GM18861 (cell line): ENCODE results near the gene GABARAPL2.
A peak's percentile ranks its signal among the peaks of the same experiment; 100 is the strongest.

Experiments
- ATAC-seq: cut with Tn5 transposase; IDR thresholded peaks from one replicate; pipeline ENCODE4 v1.9.1; 2021; ENCODE audit not compliant: unreplicated experiment

Gene GABARAPL2

DNA sequence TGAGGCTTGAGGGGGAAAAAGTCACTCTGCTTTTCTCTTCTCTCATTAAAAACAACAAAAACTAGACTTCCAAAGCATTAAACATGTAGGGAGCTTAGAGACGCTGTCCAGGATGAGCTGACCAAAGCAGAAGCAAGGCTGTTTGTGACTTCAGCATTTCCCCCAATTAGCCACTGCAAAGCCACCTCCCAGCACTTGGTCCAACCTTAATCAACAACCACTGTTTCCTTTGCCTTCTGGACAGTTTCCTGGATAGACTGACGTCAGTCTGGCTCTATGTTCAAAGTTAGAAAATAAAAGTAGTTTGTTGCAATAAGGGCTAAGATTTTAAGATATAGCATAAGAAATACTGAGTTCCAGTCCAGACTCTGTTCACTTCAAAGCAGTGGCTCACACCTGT is 13.2 kb upstream of the GABARAPL2 start:
- no peak for ATAC-seq

DNA sequence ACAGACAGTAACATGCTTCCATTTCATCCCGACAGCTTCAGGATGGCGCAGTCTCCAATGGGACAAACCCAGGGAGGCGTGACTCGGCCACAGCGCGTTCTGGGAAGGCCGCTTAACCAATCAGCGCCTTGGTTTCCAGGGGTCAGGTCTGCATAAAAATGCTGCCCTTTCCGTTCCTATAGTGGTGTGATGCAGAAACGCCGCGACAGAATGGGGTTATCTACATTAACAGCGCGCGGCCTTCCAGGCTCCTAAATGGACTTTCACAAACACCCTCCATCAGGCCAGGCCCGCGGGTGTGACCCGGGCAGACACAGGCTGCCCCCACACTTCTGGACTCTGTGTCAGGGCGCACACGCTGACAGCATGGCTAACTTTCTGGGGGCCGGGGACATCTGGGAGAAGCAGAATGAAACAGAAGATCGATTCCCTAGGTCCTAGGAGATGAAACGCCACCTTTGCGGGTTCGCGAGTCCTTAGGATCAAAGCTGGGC is 10.9 kb upstream of the GABARAPL2 start:
- ATAC-seq, result no peak

DNA sequence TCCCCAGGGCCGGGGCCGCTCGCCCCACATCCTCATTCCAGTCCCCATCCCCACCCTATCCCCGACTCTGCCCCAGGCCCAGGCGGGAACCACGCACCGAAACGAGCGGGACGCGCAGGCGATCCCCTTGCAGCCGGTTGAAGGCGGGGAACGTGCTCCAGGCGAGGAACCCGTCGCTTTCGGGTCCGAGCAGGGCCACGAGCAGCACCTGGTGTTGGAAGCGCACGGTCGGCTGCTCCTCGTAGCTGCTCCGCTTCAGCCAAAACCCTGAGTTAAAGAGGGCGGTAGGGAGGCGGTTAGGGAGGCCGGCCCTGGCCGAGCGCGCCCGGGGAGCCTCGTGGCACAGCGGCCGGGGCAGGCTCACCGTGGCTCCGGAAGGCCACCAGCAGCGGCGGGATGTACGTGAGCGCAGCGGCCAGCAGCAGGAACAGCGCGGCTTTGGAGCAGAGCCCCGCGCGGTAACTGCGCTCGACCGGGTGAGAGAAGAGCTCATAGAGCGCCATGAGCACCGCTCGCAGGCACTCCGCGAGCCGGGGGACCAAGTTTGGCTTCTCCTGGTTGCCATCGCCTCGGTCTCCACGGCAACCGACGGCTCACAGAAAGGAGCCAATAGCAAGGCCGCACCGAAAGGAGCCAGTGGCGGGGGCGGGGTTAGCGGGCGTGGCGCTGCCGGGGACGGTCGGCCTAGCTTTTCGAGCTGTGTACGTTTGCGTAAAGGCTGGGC is 10.3 kb upstream of the GABARAPL2 start, which contains the start of gene TMEM231:
Gene TMEM231 (minus strand): TSS at position 546 of the 724 bp plus-strand sequence. CDS start 43 bp downstream, at position 503.
- ATAC-seq, result peak; percentile 96

DNA sequence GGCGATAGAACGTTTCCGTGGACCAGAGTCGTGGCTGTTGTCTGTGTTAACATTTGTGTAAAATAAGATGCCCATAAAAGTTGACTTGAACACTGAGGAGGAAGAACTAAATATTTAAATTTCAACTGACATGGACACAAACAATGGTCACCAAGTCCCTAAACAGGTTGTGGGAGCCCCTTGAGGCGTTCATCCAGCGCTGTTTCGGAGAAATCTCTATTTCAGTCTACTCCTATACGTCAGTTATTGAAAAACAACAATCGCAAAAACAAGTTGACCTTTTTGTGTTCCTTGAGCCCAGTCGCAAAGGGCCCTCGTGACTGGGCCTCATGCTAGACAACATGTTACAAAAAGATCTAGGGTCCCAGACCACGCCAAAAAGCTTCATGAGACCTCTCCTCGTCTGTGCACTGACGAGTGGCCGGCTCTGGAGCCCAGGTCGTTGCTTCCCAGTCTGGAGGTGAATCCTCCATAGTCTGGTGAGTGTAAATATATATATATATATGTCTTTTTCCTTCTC is 9.7 kb upstream of the GABARAPL2 start:
- no peak for ATAC-seq

DNA sequence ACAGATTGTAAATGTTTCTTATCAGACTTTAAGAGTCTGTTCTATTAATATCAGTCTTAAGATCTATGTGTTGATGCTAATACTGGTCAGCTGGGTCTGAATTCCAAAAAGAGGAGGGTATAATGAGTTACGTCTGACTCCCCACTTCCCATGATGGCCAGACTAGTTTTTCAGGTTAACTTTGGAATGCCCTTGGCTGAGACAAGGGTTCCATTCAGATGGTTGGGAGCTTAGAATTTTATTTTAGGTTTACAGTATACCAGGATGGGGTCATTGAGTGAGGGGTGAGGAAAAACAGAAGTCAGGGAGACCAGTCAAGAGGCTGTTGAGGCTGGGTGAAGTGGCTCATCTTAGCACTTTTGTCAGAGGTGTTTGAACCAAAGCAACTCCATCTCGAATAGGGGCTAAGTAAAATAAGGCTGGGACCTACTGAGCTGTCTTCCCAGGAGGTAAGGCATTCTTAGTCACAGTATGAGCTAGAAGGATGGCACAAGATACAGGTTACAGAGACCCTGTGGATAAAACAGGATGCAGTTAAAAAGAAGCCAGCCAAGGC is 7.3 kb upstream of the GABARAPL2 start:
- ATAC-seq, result no peak

DNA sequence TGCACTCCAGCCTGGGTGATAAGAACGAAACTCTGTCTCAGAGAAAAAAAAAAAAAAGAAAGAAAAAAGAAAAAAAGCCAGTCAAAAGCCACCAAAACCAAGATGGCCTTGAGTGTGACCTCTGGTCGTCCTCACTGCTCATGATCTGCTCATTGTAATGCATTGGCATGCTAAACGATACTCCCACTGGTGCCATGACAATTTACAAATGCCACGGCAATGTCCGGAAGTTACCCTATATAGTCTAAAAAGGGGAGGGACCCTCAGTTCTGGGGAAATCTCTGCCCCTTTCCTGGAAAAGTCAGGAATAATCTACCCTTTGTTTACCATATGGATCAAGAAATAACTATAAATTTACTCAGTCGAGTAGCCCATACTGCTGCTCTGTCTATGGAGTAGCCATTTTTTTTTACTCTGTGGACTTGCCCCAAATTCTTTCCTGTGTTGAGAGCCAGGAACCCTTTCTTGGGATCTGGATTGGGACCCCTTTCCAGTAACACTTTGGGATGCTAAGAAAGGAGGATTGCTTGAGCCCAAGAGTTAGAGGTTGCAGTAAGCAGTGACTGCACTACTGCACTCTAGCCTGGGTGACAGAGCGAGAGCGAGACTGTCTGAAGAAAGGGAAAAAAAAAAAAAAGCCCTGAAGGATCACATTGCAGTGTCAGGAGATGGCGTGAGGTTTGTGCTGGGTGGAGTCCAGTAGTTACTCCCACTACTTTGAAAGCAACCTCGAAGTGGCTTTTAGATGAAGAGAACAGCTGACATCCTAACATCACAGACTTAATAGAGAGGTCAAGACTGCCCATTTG is 6.4 kb upstream of the GABARAPL2 start:
- no peak for ATAC-seq

DNA sequence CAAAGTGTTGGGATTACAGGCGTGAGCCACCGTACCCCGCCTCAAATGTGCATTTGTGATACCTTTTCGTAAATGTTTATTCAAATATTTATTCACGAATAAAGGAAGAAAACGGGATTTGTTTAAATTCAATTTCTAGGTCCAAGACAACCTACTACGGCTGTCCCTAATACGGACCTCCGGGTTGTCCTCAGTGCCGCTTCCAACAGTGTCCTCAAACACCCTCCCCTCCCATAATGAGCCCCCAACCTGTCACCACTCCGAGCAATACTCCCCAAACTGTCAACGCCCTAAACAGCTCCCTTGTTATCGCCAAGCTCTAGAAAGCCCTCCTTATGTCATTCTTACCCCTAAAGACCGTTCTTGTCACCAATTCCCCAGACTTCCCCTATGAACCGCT is 539 bp upstream of the GABARAPL2 start:
- ATAC-seq, result peak; percentile 4

DNA sequence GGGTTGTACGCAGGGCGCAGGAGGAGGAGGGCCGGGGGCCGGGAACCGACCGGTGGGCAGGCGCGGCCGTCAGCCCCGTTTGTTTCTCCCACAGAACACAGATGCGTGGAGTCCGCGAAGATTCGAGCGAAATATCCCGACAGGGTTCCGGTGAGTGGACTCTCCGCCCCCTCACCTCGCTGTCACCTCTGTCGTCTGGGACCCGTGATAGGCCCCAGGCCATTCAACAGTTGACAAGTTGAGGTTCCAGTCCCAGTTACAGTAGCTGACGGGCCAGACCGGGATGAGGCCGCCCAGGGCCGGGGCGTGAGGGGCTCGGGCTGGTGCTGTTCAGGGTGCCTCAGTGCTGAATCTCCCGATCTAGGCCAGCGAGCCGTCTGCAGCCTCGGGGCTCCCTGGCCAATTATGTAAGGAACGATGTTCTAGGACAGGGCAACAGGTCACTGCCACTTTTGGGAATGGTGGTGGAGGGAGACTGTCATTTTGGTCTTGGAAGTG is 628 bp downstream of the GABARAPL2 start:
- no peak for ATAC-seq

DNA sequence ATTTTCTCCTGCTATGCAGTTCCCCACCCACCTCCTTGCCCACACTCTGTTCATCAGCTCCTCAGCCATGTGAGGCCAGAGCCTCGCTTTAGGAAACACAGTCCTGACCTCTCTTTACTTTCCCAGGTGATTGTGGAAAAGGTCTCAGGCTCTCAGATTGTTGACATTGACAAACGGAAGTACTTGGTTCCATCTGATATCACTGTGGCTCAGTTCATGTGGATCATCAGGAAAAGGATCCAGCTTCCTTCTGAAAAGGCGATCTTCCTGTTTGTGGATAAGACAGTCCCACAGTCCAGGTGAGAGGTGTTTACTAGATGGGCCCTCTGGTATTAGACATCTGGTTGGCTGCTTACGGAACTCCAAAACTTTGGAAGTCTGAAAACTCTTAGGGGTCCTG is 1.7 kb downstream of the GABARAPL2 start:
- ATAC-seq, result no peak

DNA sequence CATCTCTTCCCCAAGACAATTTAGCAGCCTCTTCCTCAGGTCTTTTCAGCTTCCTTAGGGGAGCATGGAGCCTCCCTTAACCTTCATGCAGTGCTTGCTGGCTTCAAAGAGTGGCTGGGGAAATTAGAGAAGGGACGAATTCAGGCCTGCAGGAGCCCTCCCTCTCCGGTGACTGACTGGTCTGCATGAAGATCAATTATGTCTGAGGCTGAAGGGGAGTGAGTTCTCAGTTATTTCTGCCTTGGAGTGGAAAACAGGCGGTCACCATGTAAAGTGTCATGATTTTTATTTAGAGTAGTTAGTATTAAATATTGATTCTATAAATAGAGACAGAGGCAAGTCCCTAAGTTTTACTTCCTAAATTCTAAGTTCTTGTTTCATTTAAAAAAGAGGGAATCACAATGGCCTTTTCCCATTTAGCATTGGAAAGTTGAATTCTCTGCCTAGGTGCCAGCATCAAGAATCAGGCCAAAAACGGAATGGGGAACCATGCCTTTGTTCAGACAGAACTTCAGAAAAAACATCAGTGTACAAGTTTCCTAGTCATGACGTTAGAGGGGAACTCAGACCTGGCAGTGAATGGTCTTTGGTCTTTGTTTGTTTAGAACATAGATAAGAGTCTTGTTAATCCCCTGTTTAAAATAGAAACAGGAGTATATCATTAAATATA is 4.4 kb downstream of the GABARAPL2 start:
- ATAC-seq, result no peak

DNA sequence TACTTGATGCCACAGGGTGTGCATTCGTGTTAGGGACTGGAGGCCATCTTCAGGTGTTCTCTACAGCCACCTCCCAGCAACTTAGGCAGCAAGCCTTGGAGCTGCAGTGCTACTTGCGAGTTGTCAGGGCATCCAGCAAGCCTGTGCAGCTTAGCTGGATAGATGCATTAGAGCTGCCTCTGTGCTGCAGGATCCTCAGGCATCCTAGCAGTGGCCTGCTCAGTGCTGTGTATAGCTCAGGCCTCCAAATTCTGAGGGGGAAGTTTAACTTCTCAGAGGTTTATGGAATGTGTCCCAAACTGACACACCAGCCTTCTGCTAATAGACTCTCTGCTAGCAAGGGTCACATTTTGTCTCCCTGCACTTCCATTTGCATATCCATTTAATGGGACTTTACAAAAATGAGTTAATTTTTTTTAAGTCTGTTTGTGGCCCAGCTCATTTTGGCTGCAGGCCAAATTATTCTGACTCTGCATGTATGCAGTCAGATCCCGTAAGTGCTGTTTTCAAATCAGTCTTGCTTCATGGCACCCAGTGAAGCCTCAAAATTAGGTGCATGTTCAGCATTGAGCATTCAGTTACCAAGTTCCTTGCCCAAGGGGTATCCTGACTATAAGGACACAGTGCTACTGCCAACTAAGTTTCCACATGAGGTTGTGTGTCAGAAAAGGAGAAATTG is 6.8 kb downstream of the GABARAPL2 start:
- ATAC-seq, result no peak

DNA sequence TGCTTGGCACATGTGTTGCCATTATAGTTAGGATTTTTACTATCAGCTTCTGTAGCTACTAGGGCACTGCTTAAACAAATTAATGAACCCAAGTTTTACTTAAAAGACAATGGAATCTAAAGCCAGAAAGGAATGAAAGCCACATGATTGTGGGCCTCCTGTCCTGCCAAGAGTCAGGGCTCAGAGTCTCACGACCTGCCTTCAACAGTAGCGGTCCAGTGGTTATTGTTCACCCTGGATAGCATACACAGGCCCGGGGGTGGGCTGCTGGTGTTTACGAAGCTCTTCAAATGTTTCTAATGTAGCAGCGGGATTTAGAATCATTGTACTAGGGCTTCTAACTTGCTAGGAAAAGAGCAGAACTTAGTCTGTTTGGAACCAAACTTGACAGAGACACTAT is 7.8 kb downstream of the GABARAPL2 start:
- no peak for ATAC-seq

DNA sequence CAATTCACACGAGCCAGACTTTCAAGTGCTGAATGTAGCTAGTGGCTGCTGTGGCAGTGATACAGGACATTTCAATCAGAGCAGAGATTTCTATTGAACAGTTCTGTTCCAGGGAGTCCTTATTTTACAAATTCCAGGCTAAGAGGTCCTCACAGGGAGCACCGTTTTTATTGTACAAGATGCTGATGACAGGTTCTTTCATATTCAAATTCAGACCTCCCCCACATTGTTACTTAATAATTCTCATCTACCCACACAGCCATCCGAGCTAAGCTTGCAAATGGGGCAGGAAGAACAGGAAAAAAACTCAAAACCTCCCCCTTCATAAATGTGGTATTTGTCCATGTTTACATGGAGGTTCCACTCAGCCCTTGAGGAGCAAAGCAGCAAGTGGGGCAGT is 9.8 kb downstream of the GABARAPL2 start:
- no peak for ATAC-seq

DNA sequence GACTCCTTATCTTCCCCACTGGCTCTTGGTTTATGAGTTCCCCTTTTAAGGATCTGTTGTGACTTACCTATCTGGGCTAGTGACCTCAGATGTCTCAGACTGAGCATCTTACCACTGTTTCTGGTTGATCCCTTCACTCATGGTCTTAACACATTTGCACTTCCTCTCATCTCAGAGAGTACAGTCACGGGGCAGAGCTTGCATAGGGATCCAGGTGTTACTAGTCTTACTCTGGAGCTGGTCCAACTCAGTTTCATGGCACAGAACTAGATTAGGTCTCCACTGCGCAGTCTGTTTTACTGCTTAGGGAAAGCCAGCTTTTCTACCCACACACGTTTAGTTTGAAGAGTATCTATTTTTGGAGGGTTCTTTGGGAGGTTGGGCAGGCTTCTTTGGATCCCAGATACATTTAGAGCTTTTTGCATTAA is 10.2 kb downstream of the GABARAPL2 start:
- ATAC-seq, result no peak

DNA sequence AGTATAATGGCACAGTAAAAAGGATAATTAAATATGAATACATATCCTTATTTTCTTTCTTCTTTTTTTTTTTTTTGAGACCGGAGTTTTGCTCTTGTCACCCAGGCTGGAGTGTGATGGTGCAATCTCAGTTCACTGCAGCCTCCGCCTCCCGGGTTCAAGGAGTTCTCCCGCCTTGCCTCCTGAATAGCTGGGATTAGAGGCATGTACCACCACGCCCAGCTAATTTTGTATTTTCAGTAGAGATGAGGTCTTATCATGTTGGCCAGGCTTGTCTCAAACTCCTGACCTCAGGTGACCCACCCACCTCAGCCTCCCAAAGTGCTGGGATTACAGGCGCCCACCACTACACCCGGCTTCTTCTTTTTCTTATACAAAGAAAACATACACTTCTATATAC is 12.0 kb downstream of the GABARAPL2 start:
- no peak for ATAC-seq

DNA sequence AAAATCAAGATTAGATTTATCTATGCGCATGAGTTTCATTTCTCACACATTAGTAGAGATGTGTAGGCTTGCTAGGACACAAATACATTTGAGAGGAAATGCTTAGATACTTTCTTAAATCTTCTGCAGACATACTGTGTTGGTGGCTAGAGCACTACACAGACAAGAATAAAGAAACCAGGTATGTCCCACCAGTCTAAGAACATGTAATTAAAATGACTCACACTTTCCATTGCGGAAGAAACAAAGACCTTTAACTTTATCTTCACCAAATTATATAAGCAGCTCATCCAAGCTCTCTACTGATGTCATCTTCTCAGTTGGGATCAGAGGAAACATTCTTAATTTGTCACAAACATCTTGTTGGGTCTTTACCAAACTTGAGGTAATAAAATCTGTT is 12.5 kb downstream of the GABARAPL2 start:
- no peak for ATAC-seq

DNA sequence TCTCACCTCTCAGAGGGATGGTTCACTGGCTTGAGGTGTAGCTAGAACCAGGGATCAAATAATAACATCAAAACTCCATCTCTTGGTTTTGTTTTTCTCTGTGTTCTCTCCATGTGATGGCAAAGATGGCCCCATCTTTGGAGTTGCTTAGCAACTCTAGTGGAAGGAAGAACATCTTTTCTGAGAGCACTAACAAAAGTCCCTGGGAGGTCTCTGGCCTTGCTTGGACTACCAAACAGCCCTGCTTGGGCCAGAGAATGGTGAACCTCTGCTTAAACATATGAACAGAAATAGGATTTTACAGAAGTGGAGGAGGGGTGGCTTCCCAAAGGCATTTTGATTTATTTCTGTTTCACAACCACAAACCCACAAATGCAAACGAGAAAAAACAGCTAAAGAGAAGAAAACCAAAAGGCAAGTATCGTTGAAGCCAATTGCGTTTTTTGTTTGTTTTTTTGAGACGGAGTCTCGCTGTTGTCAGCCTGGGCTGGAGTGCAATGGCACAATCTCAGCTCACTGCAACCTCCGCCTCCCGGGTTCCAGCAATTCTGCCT is 13.2 kb downstream of the GABARAPL2 start:
- ATAC-seq, result no peak

DNA sequence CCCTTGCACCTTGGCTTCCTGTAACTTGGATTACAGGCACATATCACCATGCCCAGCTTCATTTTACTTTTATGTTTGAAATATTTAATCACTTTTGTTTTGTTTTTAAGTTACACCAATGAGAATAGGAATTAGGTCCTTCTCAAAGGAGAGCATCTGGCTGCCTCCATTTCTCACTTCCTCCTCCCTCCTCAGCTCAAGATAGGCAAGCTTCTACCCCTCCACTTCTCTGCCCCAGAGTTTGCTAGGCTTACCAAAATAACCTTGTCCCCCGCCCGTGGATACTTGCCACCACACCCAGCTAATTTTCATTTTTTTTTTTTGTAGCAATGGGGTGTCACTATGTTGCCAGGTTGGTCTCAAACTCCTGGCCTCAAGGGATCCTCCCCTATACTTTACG is 17.9 kb downstream of the GABARAPL2 start:
- ATAC-seq, result no peak

DNA sequence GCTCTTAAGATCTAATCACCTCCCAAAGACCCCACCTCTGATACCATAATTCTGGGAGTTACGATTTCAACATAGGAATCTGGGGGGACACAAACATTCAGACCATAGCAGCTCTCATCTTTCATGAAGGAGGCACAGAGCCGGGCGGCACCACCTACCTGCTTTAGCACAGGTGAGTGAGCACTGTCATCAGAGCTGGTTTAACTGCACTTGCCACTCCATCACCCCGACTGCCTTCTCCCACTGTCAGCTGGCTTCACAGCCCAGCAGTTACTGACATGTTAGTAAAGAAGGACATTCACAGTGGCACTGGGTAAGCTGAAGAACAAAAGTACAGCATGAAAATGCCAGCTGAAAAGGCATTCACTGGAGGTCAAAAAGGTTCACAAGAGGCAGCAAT is 22.5 kb downstream of the GABARAPL2 start:
- ATAC-seq, result no peak

DNA sequence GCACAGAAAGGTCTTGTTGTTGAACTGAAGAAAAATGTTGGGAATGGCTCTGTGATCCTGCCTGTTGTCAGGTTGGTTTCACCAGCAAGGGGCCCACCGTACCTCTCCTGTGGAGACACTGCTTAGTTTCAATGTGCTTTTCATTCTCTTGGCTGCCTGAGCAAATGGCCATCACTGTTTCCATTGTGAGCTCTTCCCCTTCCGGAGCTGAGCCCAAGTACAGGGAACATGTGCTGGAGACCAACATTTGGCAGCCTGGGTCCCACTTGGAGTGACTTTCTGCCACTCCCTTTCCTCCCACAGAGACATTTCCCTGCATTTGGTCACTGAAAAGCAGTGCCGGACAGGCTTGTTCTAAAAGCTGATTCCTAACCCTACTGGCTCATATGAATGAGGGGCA is 23.1 kb downstream of the GABARAPL2 start:
- ATAC-seq, result no peak
